ENCODE data around the gene STEAP2. TPM values are rescaled to one million over a fixed set of nuclear protein-coding genes. Genes with fewer than 3 reads are reported as not detected.
A peak's percentile ranks its signal among the peaks of the same experiment; 100 is the strongest.

The STEAP2 gene
- 1 to 10 TPM; 1.5 to 9.8 (median 5.3) TPM for total RNA-seq
- long read RNA-seq: 0 reads

DNA sequence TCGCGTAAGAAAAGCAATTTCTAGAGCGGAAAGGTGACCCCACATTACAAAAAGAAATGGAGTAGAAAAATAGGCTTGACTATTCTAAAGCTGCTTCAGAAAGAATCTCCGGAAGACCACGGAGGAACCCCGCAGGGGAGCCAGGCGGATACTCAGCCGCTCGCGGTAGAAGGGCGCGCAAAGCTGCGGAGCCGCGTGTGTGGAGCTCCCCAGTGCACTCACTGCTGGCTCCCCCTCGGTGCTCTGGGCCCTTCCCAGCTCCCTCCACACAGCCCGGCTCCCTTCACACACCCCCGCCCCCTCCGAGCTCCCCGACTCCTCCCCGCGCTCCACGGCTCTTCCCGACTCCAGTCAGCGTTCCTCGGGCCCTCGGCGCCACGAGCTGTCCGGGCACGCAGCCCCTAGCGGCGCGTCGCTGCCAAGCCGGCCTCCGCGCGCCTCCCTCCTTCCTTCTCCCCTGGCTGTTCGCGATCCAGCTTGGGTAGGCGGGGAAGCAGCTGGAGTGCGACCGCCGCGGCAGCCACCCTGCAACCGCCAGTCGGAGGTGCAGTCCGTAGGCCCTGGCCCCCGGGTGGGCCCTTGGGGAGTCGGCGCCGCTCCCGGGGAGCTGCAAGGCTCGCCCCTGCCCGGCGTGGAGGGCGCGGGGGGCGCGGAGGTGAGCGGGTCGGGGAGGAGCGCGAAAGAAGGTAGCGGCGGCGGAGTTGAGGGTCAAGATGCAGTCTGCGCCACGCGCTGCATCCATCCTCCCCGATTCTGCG lies at the start of gene STEAP2:
TSS of gene STEAP2 (plus strand) at position 350 of the 758 bp plus-strand sequence. CDS start 13,343 bp downstream, outside the sequence.
- no peaks in the 10 kb centered on the region for H3K36me3 ChIP-seq
- ATAC-seq: peak; percentile 95 to 99 (median 98)
- H3K4me3 ChIP-seq: peak within 1 kb of the TSS; percentile 51 to 76 (median 74)
- peaks cover 0 to 7% (median 2%) of the 10 kb centered on the region in 4 donors for H3K4me1 ChIP-seq
- H3K27ac ChIP-seq: peak within 1 kb of the TSS; percentile 66 to 93 (median 84)
- DNase-seq: peak; percentile 87 to 93 (median 90)
- WGBS (ENCODE audit: insufficient coverage, low coverage, low lambda C conversion rate, missing lambda C conversion rate): 2% methylated on average over 21 of the region's 73 CpGs
- intact Hi-C loops (cut with DNase I): no loop called here
- H3K27me3 ChIP-seq: no peaks in the 10 kb centered on the region
- H3K9me3 ChIP-seq: no peaks in the 10 kb centered on the region
- TF ChIP-seq, protein P1, sequence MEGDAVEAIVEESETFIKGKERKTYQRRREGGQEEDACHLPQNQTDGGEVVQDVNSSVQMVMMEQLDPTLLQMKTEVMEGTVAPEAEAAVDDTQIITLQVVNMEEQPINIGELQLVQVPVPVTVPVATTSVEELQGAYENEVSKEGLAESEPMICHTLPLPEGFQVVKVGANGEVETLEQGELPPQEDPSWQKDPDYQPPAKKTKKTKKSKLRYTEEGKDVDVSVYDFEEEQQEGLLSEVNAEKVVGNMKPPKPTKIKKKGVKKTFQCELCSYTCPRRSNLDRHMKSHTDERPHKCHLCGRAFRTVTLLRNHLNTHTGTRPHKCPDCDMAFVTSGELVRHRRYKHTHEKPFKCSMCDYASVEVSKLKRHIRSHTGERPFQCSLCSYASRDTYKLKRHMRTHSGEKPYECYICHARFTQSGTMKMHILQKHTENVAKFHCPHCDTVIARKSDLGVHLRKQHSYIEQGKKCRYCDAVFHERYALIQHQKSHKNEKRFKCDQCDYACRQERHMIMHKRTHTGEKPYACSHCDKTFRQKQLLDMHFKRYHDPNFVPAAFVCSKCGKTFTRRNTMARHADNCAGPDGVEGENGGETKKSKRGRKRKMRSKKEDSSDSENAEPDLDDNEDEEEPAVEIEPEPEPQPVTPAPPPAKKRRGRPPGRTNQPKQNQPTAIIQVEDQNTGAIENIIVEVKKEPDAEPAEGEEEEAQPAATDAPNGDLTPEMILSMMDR (IDR thresholded peaks at IDR 0.05): peak; percentile 47 to 73 (median 48)
- peak; percentile 86 for TF ChIP-seq POLR2A (IDR thresholded peaks at IDR 0.05)

DNA sequence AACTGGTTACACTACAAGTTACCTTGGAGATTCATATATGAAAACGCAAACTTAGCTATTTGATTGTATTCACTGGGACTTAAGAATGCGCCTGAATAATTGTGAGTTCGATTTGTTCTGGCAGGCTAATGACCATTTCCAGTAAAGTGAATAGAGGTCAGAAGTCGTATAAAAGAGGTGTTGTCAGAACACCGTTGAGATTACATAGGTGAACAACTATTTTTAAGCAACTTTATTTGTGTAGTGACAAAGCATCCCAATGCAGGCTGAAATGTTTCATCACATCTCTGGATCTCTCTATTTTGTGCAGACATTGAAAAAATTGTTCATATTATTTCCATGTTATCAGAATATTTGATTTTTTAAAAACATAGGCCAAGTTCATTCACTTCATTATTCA lies 48.0 kb upstream of the STEAP2 start:
- H3K4me3 ChIP-seq: no peak overlapping the region
- TF ChIP-seq, protein P1 (IDR thresholded peaks at IDR 0.05): no peak
- no peak for TF ChIP-seq POLR2A (IDR thresholded peaks at IDR 0.05)
- no peaks in the 10 kb centered on the region for H3K27me3 ChIP-seq
- peak in 3 of 4 donors; percentile 61 to 94 (median 69) for ATAC-seq
- DNase-seq: no peak
- peak overlapping the region in 1 of 3 donors; percentile 20 for H3K27ac ChIP-seq
- WGBS (ENCODE audit: insufficient coverage, low coverage, low lambda C conversion rate, missing lambda C conversion rate): 63% methylated on average over 5 of the region's 5 CpGs
- intact Hi-C loops (cut with DNase I): no loop called here
- no peaks in the 10 kb centered on the region for H3K36me3 ChIP-seq
- H3K9me3 ChIP-seq: no peaks in the 10 kb centered on the region
- H3K4me1 ChIP-seq: peaks cover 0 to 9% (median 0%) of the 10 kb centered on the region in 4 donors

DNA sequence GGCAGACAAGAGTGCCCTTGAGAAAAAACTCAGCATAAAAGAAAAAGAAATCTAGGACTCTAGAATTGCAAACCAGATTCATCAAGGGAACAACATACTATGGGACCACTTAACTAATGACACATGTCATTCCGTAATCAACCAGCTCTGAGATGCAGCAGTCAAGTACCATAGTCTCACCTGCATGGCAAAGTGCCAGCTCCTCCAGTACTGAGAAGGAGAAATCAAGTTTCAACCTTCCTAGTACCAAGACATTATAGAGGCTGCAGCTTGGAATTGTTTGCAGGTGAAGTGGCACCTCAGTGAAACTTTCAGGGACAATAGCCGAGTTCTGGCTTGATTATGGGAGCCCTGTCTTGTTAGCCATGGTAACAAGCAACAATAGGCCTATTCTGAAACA lies 45.8 kb upstream of the STEAP2 start:
- H3K9me3 ChIP-seq: peaks cover 0 to 5% (median 0%) of the 10 kb centered on the region in 4 donors
- no peaks in the 10 kb centered on the region for H3K36me3 ChIP-seq
- TF ChIP-seq POLR2A (IDR thresholded peaks at IDR 0.05): no peak
- TF ChIP-seq, protein P1 (IDR thresholded peaks at IDR 0.05): no peak
- intact Hi-C loops (cut with DNase I): no loop called here
- peaks cover 0 to 9% (median 0%) of the 10 kb centered on the region in 4 donors for H3K4me1 ChIP-seq
- 82% methylated on average over 2 of the region's 2 CpGs for WGBS (ENCODE audit: insufficient coverage, low coverage, low lambda C conversion rate, missing lambda C conversion rate)
- H3K27ac ChIP-seq: no peak overlapping the region
- DNase-seq: no peak
- no peak overlapping the region for H3K4me3 ChIP-seq
- ATAC-seq: no peak
- no peaks in the 10 kb centered on the region for H3K27me3 ChIP-seq

DNA sequence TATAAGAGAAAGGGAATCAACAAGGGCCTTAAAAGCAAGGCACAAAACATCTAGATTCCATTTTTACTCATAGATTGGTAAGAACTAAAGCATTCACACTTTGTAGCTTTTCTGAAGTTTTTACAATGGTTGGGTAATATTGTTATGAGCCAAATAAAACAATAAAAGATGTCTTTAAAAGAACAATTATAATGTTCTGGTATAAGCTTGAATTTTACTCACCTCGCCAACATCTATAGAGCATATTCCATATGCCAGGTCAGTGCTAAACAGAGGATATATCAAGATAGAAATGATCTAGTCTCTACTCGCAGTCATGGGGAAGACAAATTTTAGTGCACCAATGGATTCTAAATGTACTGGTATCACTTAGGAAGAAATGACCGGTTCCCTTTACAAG lies 45.4 kb upstream of the STEAP2 start:
- DNase-seq (no peak), ATAC-seq (no peak)
- intact Hi-C loops (cut with DNase I): no loop called here
- Histone ChIP-seq H3K27me3 (no peaks in the 10 kb centered on the region), H3K36me3 (no peaks in the 10 kb centered on the region), H3K4me3 (no peak overlapping the region), H3K4me1 (peaks cover 0 to 9% (median 0%) of the 10 kb centered on the region in 4 donors), H3K27ac (no peak overlapping the region), H3K9me3 (peaks cover 0 to 5% (median 0%) of the 10 kb centered on the region in 4 donors)
- TF ChIP-seq, protein P1 (IDR thresholded peaks at IDR 0.05): no peak
- 70% methylated on average over 3 of the region's 3 CpGs for WGBS (ENCODE audit: insufficient coverage, low coverage, low lambda C conversion rate, missing lambda C conversion rate)
